ENCODE measurements around the gene ZSWIM6.
"Not testable (repeated sequence)": the region's sequence is repeated elsewhere in the genome, so short reads cannot be mapped to it uniquely, and the experiment has no call there.

ZSWIM6 gene

GRCh38 chr5:61397937-61398336 is 65.9 kb downstream of the ZSWIM6 start:
- no peak for DNase-seq (ENCODE audit: low read depth in 1 of 2, low spot score in 1 of 2)
- in situ Hi-C loops (cut with HindIII; ENCODE audit: low pct_unique_long_range_greater_than_20kb, low sequenced_read_pairs): no loop called here
- TF ChIP-seq JUND (IDR thresholded peaks at IDR 0.05; ENCODE audit: low read depth): no peak

- no peak for DNase-seq (ENCODE audit: low read depth in 1 of 2, low spot score in 1 of 2)
- no peak for TF ChIP-seq JUND (IDR thresholded peaks at IDR 0.05; ENCODE audit: low read depth)
- in situ Hi-C loops (cut with HindIII; ENCODE audit: low pct_unique_long_range_greater_than_20kb, low sequenced_read_pairs): no loop called here
Observed at GRCh38 chr5:61398440-61398839, 66.4 kb downstream of the ZSWIM6 start.

GRCh38 chr5:61399679-61400078 is 67.6 kb downstream of the ZSWIM6 start:
- in situ Hi-C loops (cut with HindIII; ENCODE audit: low pct_unique_long_range_greater_than_20kb, low sequenced_read_pairs): no loop called here
- TF ChIP-seq JUND (IDR thresholded peaks at IDR 0.05; ENCODE audit: low read depth): no peak
- no peak for DNase-seq (ENCODE audit: low read depth in 1 of 2, low spot score in 1 of 2)

GRCh38 chr5:61401726-61402125 is 69.7 kb downstream of the ZSWIM6 start:
- no peak for TF ChIP-seq JUND (IDR thresholded peaks at IDR 0.05; ENCODE audit: low read depth)
- DNase-seq (ENCODE audit: low read depth in 1 of 2, low spot score in 1 of 2): no peak
- in situ Hi-C loops (cut with HindIII; ENCODE audit: low pct_unique_long_range_greater_than_20kb, low sequenced_read_pairs): no loop called here

GRCh38 chr5:61402244-61402823 is 70.3 kb downstream of the ZSWIM6 start:
- no peak for DNase-seq (ENCODE audit: low read depth in 1 of 2, low spot score in 1 of 2)
- in situ Hi-C loops (cut with HindIII; ENCODE audit: low pct_unique_long_range_greater_than_20kb, low sequenced_read_pairs): no loop called here
- TF ChIP-seq JUND (IDR thresholded peaks at IDR 0.05; ENCODE audit: low read depth): no peak

- no peak for TF ChIP-seq JUND (IDR thresholded peaks at IDR 0.05; ENCODE audit: low read depth)
- in situ Hi-C loops (cut with HindIII; ENCODE audit: low pct_unique_long_range_greater_than_20kb, low sequenced_read_pairs): no loop called here
- no peak for DNase-seq (ENCODE audit: low read depth in 1 of 2, low spot score in 1 of 2)
Observed at GRCh38 chr5:61402970-61403900, 71.2 kb downstream of the ZSWIM6 start.

- DNase-seq (ENCODE audit: low read depth in 1 of 2, low spot score in 1 of 2): no peak
- TF ChIP-seq JUND (IDR thresholded peaks at IDR 0.05; ENCODE audit: low read depth): no peak
- in situ Hi-C loops (cut with HindIII; ENCODE audit: low pct_unique_long_range_greater_than_20kb, low sequenced_read_pairs): no loop called here
Observed at GRCh38 chr5:61405511-61406295, 73.6 kb downstream of the ZSWIM6 start.

GRCh38 chr5:61406497-61406896 is 74.4 kb downstream of the ZSWIM6 start:
- DNase-seq (ENCODE audit: low read depth in 1 of 2, low spot score in 1 of 2); in situ Hi-C loops (cut with HindIII; ENCODE audit: low pct_unique_long_range_greater_than_20kb, low sequenced_read_pairs): not testable (repeated sequence)

GRCh38 chr5:61407706-61408270 is 75.7 kb downstream of the ZSWIM6 start:
- DNase-seq (ENCODE audit: low read depth in 1 of 2, low spot score in 1 of 2): no peak
- in situ Hi-C loops (cut with HindIII; ENCODE audit: low pct_unique_long_range_greater_than_20kb, low sequenced_read_pairs): no loop called here
- no peak for TF ChIP-seq JUND (IDR thresholded peaks at IDR 0.05; ENCODE audit: low read depth)

GRCh38 chr5:61408476-61409168 is 76.6 kb downstream of the ZSWIM6 start:
- in situ Hi-C loops (cut with HindIII; ENCODE audit: low pct_unique_long_range_greater_than_20kb, low sequenced_read_pairs): no loop called here
- peak; percentile 92 to 99 for DNase-seq (ENCODE audit: low read depth in 1 of 2, low spot score in 1 of 2)
- peak; percentile 86 for TF ChIP-seq JUND (IDR thresholded peaks at IDR 0.05; ENCODE audit: low read depth)

- no peak for TF ChIP-seq JUND (IDR thresholded peaks at IDR 0.05; ENCODE audit: low read depth)
- in situ Hi-C loops (cut with HindIII; ENCODE audit: low pct_unique_long_range_greater_than_20kb, low sequenced_read_pairs): no loop called here
- DNase-seq (ENCODE audit: low read depth in 1 of 2, low spot score in 1 of 2): peak in 1 of 2 experiments; percentile 31
Observed at GRCh38 chr5:61409568-61409967, 77.5 kb downstream of the ZSWIM6 start.

GRCh38 chr5:61410811-61411210 is 78.8 kb downstream of the ZSWIM6 start:
- no peak for DNase-seq (ENCODE audit: low read depth in 1 of 2, low spot score in 1 of 2)
- TF ChIP-seq JUND (IDR thresholded peaks at IDR 0.05; ENCODE audit: low read depth): no peak
- in situ Hi-C loops (cut with HindIII; ENCODE audit: low pct_unique_long_range_greater_than_20kb, low sequenced_read_pairs): no loop called here
